PC-3 (cell line): ENCODE results near the gene DICER1. TPM values are rescaled to one million over a fixed set of nuclear protein-coding genes. Genes with fewer than 3 reads are reported as not detected.
A peak's percentile ranks its signal among the peaks of the same experiment; 100 is the strongest.

ENCODE experiments used
- ATAC-seq: fragments of 200-7000 bp; cut with Tn5 transposase; 2 replicates; pipeline ENCODE4 v1.9.1; 2020; ENCODE audit warnings: mild to moderate bottlenecking, moderate library complexity
- BruUV-seq: library from RNA; stranded (reverse); fragments of 400-500 nt; replicated peaks from 2 replicates; lab custom pipeline; 2021; lab: Mats Ljungman, UMichigan
- CTCF ChIA-PET: fragments of 300-600 bp; sonication (Branson Sonifier 250); formaldehyde crosslinking; loops from one replicate; lab custom pipeline; 2022; ENCODE audit warnings: antibody characterized with exemption; lab: Charles Lee
- POLR2A ChIA-PET: fragments of 300-600 bp; sonication (Branson Sonifier 250); formaldehyde crosslinking; loops from one replicate; lab custom pipeline; 2022; ENCODE audit warnings: antibody characterized with exemption; ENCODE audit not compliant: unreplicated experiment; lab: Charles Lee
- DNase-seq: peaks from one replicate; pipeline ENCODE4 v3.0.0-alpha.2; 2015
- H2AFZ ChIP-seq: fragments of 300-600 bp; sonication (generic); 2 replicates; pipeline ENCODE4 v1.6.0; 2016; ENCODE audit warnings: antibody characterized with exemption, low read length
- H3F3A ChIP-seq: fragments of 300-600 bp; sonication (generic); one replicate; pipeline ENCODE4 v1.6.0; 2017; ENCODE audit warnings: antibody characterized with exemption, low read length, control low read depth, mild to moderate bottlenecking; ENCODE audit not compliant: unreplicated experiment
- H3K27ac ChIP-seq: fragments of 300-600 bp; sonication (generic); 2 replicates; pipeline ENCODE4 v1.5.1; 2016; ENCODE audit warnings: mild to moderate bottlenecking, low read length
- H3K27me3 ChIP-seq: fragments of 300-600 bp; sonication (generic); 2 replicates; pipeline ENCODE4 v1.6.1; 2016; ENCODE audit warnings: low read length, mixed read lengths
- H3K36me3 ChIP-seq: fragments of 300-600 bp; sonication (generic); 2 replicates; pipeline ENCODE4 v1.6.1; 2016; ENCODE audit warnings: low read depth, mixed run types, low read length, mixed read lengths
- H3K4me1 ChIP-seq: fragments of 300-600 bp; sonication (generic); 2 replicates; pipeline ENCODE4 v1.5.1; 2016; ENCODE audit warnings: low read length; ENCODE audit not compliant: insufficient read depth
- H3K4me2 ChIP-seq: fragments of 300-600 bp; sonication (generic); 2 replicates; pipeline ENCODE4 v1.6.0; 2016; ENCODE audit warnings: low read length
- H3K4me3 ChIP-seq: fragments of 300-600 bp; sonication (generic); 2 replicates; pipeline ENCODE4 v1.5.1; 2016; ENCODE audit warnings: mild to moderate bottlenecking, low read length, mixed read lengths
- H3K79me2 ChIP-seq: fragments of 300-600 bp; sonication (generic); 2 replicates; pipeline ENCODE4 v1.6.1; 2017; ENCODE audit warnings: low read length, mixed read lengths
- H3K9ac ChIP-seq: fragments of 300-600 bp; sonication (generic); 2 replicates; pipeline ENCODE4 v1.6.0; 2016; ENCODE audit warnings: mild to moderate bottlenecking, low read length
- H3K9me2 ChIP-seq: fragments of 300-600 bp; sonication (generic); replicated peaks from 2 replicates; pipeline ENCODE4 v1.6.1; 2016; ENCODE audit warnings: mixed run types, low read length, mixed read lengths
- H3K9me3 ChIP-seq: fragments of 300-600 bp; sonication (generic); 2 replicates; pipeline ENCODE4 v1.6.1; 2016; ENCODE audit warnings: low read length, mixed read lengths
- H4K20me1 ChIP-seq: fragments of 300-600 bp; sonication (generic); 2 replicates; pipeline ENCODE4 v1.6.1; 2016; ENCODE audit warnings: low read length, mixed read lengths
- CTCF ChIP-seq: fragments of 300-600 bp; sonication (generic); conservative IDR thresholded peaks from 2 replicates; pipeline ENCODE4 v1.5.1; 2017; ENCODE audit warnings: antibody characterized with exemption, low read depth, mild to moderate bottlenecking, low read length
- EZH2 ChIP-seq: fragments of 300-600 bp; sonication (generic); IDR thresholded peaks from one replicate; pipeline ENCODE4 v1.6.1; 2017; ENCODE audit warnings: antibody characterized with exemption, mild to moderate bottlenecking, low read length; ENCODE audit not compliant: unreplicated experiment
- EZH2phosphoT487 ChIP-seq: fragments of 300-600 bp; sonication (generic); IDR thresholded peaks from 2 replicates; pipeline ENCODE4 v1.6.1; 2018; ENCODE audit warnings: mild to moderate bottlenecking, antibody characterized with exemption, low read length, borderline replicate concordance
- intact Hi-C: fragments of 100-400 bp; cut with micrococcal nuclease; formaldehyde crosslinking; loops from 2 replicates; pipeline ENCODE4 v1.9.0; 2023
- total RNA-seq: library from RNA; depleted of rRNA; stranded (reverse); fragments of >200 nt; gene quantifications from 2 replicates; pipeline ENCODE4 v1.2.3, GENCODE V29; 2014

DICER1 gene
- total RNA-seq, 1 experiment from 2014 or later: 29.9 TPM

- H3K27ac ChIP-seq: no peak overlapping the region
- no peaks in the 10 kb centered on the region for H3K79me2 ChIP-seq
- no peak overlapping the region for H3K4me3 ChIP-seq
- H3K4me2 ChIP-seq: no peak overlapping the region
- ChIA-PET CTCF (no interaction called here), POLR2A (no interaction called here)
- H3K4me1 ChIP-seq: peaks cover 9% of the 10 kb centered on the region
- TF ChIP-seq EZH2phosphoT487 (no peak), EZH2 (no peak), CTCF (no peak)
- no peaks in the 10 kb centered on the region for H3K36me3 ChIP-seq
- no peak for DNase-seq
- H3K27me3 ChIP-seq: no peaks in the 10 kb centered on the region
- H3K9me2 ChIP-seq: no peaks in the 10 kb centered on the region
- no peaks in the 10 kb centered on the region for H3K9me3 ChIP-seq
- H4K20me1 ChIP-seq: no peaks in the 10 kb centered on the region
- intact Hi-C loops: no loop called here
- ATAC-seq: no peak
- no TSS peak for BruUV-seq
- H3F3A ChIP-seq: no peaks in the 10 kb centered on the region
- H2AFZ ChIP-seq: no peak overlapping the region
- no peak overlapping the region for H3K9ac ChIP-seq
These were observed 42.1 kb upstream of the DICER1 start for GRCh38 chr14:95199298-95199983.

GRCh38 chr14:95198320-95198719 is 41.0 kb upstream of the DICER1 start:
- ChIA-PET CTCF (no interaction called here), POLR2A (no interaction called here)
- peaks cover 9% of the 10 kb centered on the region for H3K4me1 ChIP-seq
- H2AFZ ChIP-seq: no peak overlapping the region
- no peaks in the 10 kb centered on the region for H3K9me2 ChIP-seq
- TF ChIP-seq EZH2 (no peak), EZH2phosphoT487 (no peak), CTCF (no peak)
- no peaks in the 10 kb centered on the region for H3F3A ChIP-seq
- DNase-seq: no peak
- intact Hi-C loops: no loop called here
- H3K9me3 ChIP-seq: no peaks in the 10 kb centered on the region
- no peaks in the 10 kb centered on the region for H4K20me1 ChIP-seq
- H3K36me3 ChIP-seq: no peaks in the 10 kb centered on the region
- no peaks in the 10 kb centered on the region for H3K79me2 ChIP-seq
- ATAC-seq: no peak
- no peak overlapping the region for H3K4me2 ChIP-seq
- H3K4me3 ChIP-seq: no peak overlapping the region
- no peaks in the 10 kb centered on the region for H3K27me3 ChIP-seq
- no peak overlapping the region for H3K9ac ChIP-seq
- no TSS peak for BruUV-seq
- H3K27ac ChIP-seq: no peak overlapping the region

GRCh38 chr14:95197551-95197950 is 40.2 kb upstream of the DICER1 start:
- peaks cover 9% of the 10 kb centered on the region for H3K4me1 ChIP-seq
- H3K9me2 ChIP-seq: no peaks in the 10 kb centered on the region
- H3K9ac ChIP-seq: no peak overlapping the region
- no peaks in the 10 kb centered on the region for H3K36me3 ChIP-seq
- no peaks in the 10 kb centered on the region for H3K79me2 ChIP-seq
- POLR2A ChIA-PET: no interaction called here
- TF ChIP-seq CTCF (no peak), EZH2phosphoT487 (no peak), EZH2 (no peak)
- no peaks in the 10 kb centered on the region for H4K20me1 ChIP-seq
- intact Hi-C loops: no loop called here
- CTCF ChIA-PET: no interaction called here
- H3K9me3 ChIP-seq: no peaks in the 10 kb centered on the region
- ATAC-seq (no peak), DNase-seq (peak; percentile 75)
- H3K4me2 ChIP-seq: peak overlapping the region; percentile 25
- H3F3A ChIP-seq: no peaks in the 10 kb centered on the region
- no peaks in the 10 kb centered on the region for H3K27me3 ChIP-seq
- H3K27ac ChIP-seq: no peak overlapping the region
- H3K4me3 ChIP-seq: no peak overlapping the region
- H2AFZ ChIP-seq: peak overlapping the region; percentile 9; the same call in 1 of the 2 replicates
- no TSS peak for BruUV-seq
